ENCODE measurements around the gene HTD2.
"Not testable (repeated sequence)": the region's sequence is repeated elsewhere in the genome, so short reads cannot be mapped to it uniquely, and the experiment has no call there.

The HTD2 gene

GRCh38 chr3:58285334-58285733, 21.0 kb upstream of the HTD2 start:
- Histone ChIP-seq H3K4me3 (ENCODE audit: severe bottlenecking) (no peak overlapping the region), H3K9me3 (ENCODE audit: severe bottlenecking) (no peaks in the 10 kb centered on the region), H3K27ac (ENCODE audit: poor library complexity, severe bottlenecking) (no peak overlapping the region), H3K4me1 (ENCODE audit: insufficient read depth, poor library complexity, severe bottlenecking) (no peaks in the 10 kb centered on the region), H3K27me3 (ENCODE audit: insufficient read depth, poor library complexity, severe bottlenecking) (no peaks in the 10 kb centered on the region), H3K36me3 (ENCODE audit: low read depth) (no peaks in the 10 kb centered on the region)
- TF ChIP-seq CTCF (IDR thresholded peaks at IDR 0.05; ENCODE audit: poor library complexity, severe bottlenecking): no peak
- DNase-seq (ENCODE audit: low spot score) (no peak), ATAC-seq (ENCODE audit: low read depth) (no peak)

GRCh38 chr3:58287354-58287753, 19.0 kb upstream of the HTD2 start:
- ATAC-seq (ENCODE audit: low read depth): no peak
- Histone ChIP-seq H3K4me3 (ENCODE audit: severe bottlenecking) (no peak overlapping the region), H3K9me3 (ENCODE audit: severe bottlenecking) (no peaks in the 10 kb centered on the region), H3K27ac (ENCODE audit: poor library complexity, severe bottlenecking) (no peak overlapping the region), H3K27me3 (ENCODE audit: insufficient read depth, poor library complexity, severe bottlenecking) (no peaks in the 10 kb centered on the region), H3K36me3 (ENCODE audit: low read depth) (no peaks in the 10 kb centered on the region), H3K4me1 (ENCODE audit: insufficient read depth, poor library complexity, severe bottlenecking) (no peaks in the 10 kb centered on the region)
- no peak for TF ChIP-seq CTCF (IDR thresholded peaks at IDR 0.05; ENCODE audit: poor library complexity, severe bottlenecking)
- no peak for DNase-seq (ENCODE audit: low spot score)

- no peak for TF ChIP-seq CTCF (IDR thresholded peaks at IDR 0.05; ENCODE audit: poor library complexity, severe bottlenecking)
Observed at GRCh38 chr3:58288011-58288728, 18.1 kb upstream of the HTD2 start.

GRCh38 chr3:58288964-58289613, 17.2 kb upstream of the HTD2 start:
- not testable (repeated sequence) for H3K36me3 ChIP-seq (ENCODE audit: low read depth)

More at GRCh38 chr3:58288011-58288728, 18.1 kb upstream of the HTD2 start:
- Histone ChIP-seq H3K27me3 (ENCODE audit: insufficient read depth, poor library complexity, severe bottlenecking) (no peaks in the 10 kb centered on the region), H3K9me3 (ENCODE audit: severe bottlenecking) (no peaks in the 10 kb centered on the region), H3K4me1 (ENCODE audit: insufficient read depth, poor library complexity, severe bottlenecking) (no peaks in the 10 kb centered on the region), H3K27ac (ENCODE audit: poor library complexity, severe bottlenecking) (no peak overlapping the region), H3K36me3 (ENCODE audit: low read depth) (no peaks in the 10 kb centered on the region), H3K4me3 (ENCODE audit: severe bottlenecking) (no peak overlapping the region)
- no peak for DNase-seq (ENCODE audit: low spot score)
- ATAC-seq (ENCODE audit: low read depth): no peak

GRCh38 chr3:58290446-58290845, 15.9 kb upstream of the HTD2 start:
- not testable (repeated sequence) for H3K36me3 ChIP-seq (ENCODE audit: low read depth); DNase-seq (ENCODE audit: low spot score); H3K27ac ChIP-seq (ENCODE audit: poor library complexity, severe bottlenecking); ATAC-seq (ENCODE audit: low read depth); H3K27me3 ChIP-seq (ENCODE audit: insufficient read depth, poor library complexity, severe bottlenecking); H3K4me1 ChIP-seq (ENCODE audit: insufficient read depth, poor library complexity, severe bottlenecking); H3K9me3 ChIP-seq (ENCODE audit: severe bottlenecking); H3K4me3 ChIP-seq (ENCODE audit: severe bottlenecking)

More at GRCh38 chr3:58288964-58289613, 17.2 kb upstream of the HTD2 start:
- H3K27ac ChIP-seq (ENCODE audit: poor library complexity, severe bottlenecking); DNase-seq (ENCODE audit: low spot score); H3K27me3 ChIP-seq (ENCODE audit: insufficient read depth, poor library complexity, severe bottlenecking); H3K9me3 ChIP-seq (ENCODE audit: severe bottlenecking); H3K4me3 ChIP-seq (ENCODE audit: severe bottlenecking); H3K4me1 ChIP-seq (ENCODE audit: insufficient read depth, poor library complexity, severe bottlenecking); ATAC-seq (ENCODE audit: low read depth): not testable (repeated sequence)
